ENCODE data around the gene ARMCX6.
"Not testable (repeated sequence)": the region's sequence is repeated elsewhere in the genome, so short reads cannot be mapped to it uniquely, and the experiment has no call there.

ARMCX6 gene

GRCh38 chrX:101617211-101618191 is at the start of gene ARMCX6:
Gene ARMCX6 (minus strand): TSS chrX:101618000. CDS start chrX:101616620, 1,380 bp downstream.
- Mint-ChIP-seq H3K4me1 (peaks cover 22% of the 10 kb centered on the region), H3K9me3 (no peaks in the 10 kb centered on the region), H3K27me3 (no peaks in the 10 kb centered on the region), H3K27ac (peak within 1 kb of the TSS; percentile 92), H3K36me3 (peaks cover 4% of the 10 kb centered on the region), H3K4me3 (peak within 1 kb of the TSS; percentile 91)
- CTCF ChIA-PET: interaction anchor here (2.4 kb wide), 1 partner anchor 141 kb away, joined by 7 read pairs; no protein-coding TSS in a partner anchor
- peak; percentile 82 for DNase-seq

- CTCF ChIA-PET: no interaction called here
- no peaks in the 10 kb centered on the region for H3K36me3 Mint-ChIP-seq
- no peaks in the 10 kb centered on the region for H3K9me3 Mint-ChIP-seq
- no peak for DNase-seq
- no peak within 1 kb of the TSS for H3K27ac Mint-ChIP-seq
- peaks cover 29% of the 10 kb centered on the region for H3K4me1 Mint-ChIP-seq
- H3K27me3 Mint-ChIP-seq: peaks cover 18% of the 10 kb centered on the region
- H3K4me3 Mint-ChIP-seq: peak within 1 kb of the TSS; percentile 73
Observed at GRCh38 chrX:101659601-101660063, 41.8 kb upstream of the ARMCX6 start, which contains the start of gene ARMCX2. Gene ARMCX2 (minus strand): TSS chrX:101659850. CDS start chrX:101657588, 2,262 bp downstream.

- CTCF ChIA-PET: no interaction called here
- Mint-ChIP-seq H3K4me3 (peak overlapping the region; percentile 73), H3K4me1 (peaks cover 29% of the 10 kb centered on the region), H3K36me3 (no peaks in the 10 kb centered on the region), H3K27ac (no peak overlapping the region), H3K9me3 (no peaks in the 10 kb centered on the region), H3K27me3 (peaks cover 13% of the 10 kb centered on the region)
- DNase-seq: peak; percentile 72
Observed at GRCh38 chrX:101658661-101659491, 41.1 kb upstream of the ARMCX6 start.

- Mint-ChIP-seq H3K27ac (no peak overlapping the region), H3K9me3 (no peaks in the 10 kb centered on the region), H3K27me3 (peaks cover 13% of the 10 kb centered on the region), H3K36me3 (no peaks in the 10 kb centered on the region), H3K4me1 (peaks cover 29% of the 10 kb centered on the region), H3K4me3 (no peak overlapping the region)
- DNase-seq: no peak
- CTCF ChIA-PET: no interaction called here
Observed at GRCh38 chrX:101657495-101657894, 39.7 kb upstream of the ARMCX6 start.

GRCh38 chrX:101656817-101657216 is 39.0 kb upstream of the ARMCX6 start:
- H3K27ac Mint-ChIP-seq: no peak overlapping the region
- peaks cover 13% of the 10 kb centered on the region for H3K27me3 Mint-ChIP-seq
- H3K4me3 Mint-ChIP-seq: no peak overlapping the region
- CTCF ChIA-PET: no interaction called here
- H3K4me1 Mint-ChIP-seq: peaks cover 29% of the 10 kb centered on the region
- no peak for DNase-seq
- H3K36me3 Mint-ChIP-seq: no peaks in the 10 kb centered on the region
- H3K9me3 Mint-ChIP-seq: no peaks in the 10 kb centered on the region

GRCh38 chrX:101655534-101655933 is 37.7 kb upstream of the ARMCX6 start:
- no peaks in the 10 kb centered on the region for H3K36me3 Mint-ChIP-seq
- H3K9me3 Mint-ChIP-seq: no peaks in the 10 kb centered on the region
- H3K4me1 Mint-ChIP-seq: peaks cover 29% of the 10 kb centered on the region
- DNase-seq: no peak
- H3K27ac Mint-ChIP-seq: peak overlapping the region; percentile 66
- H3K4me3 Mint-ChIP-seq: peak overlapping the region; percentile 45
- CTCF ChIA-PET: no interaction called here
- peaks cover 6% of the 10 kb centered on the region for H3K27me3 Mint-ChIP-seq

- H3K4me3 Mint-ChIP-seq, H3K4me1 Mint-ChIP-seq, CTCF ChIA-PET, H3K27ac Mint-ChIP-seq, H3K36me3 Mint-ChIP-seq, H3K9me3 Mint-ChIP-seq, H3K27me3 Mint-ChIP-seq, DNase-seq: not testable (repeated sequence)
Observed at GRCh38 chrX:101647716-101648115, 29.9 kb upstream of the ARMCX6 start.

- no peaks in the 10 kb centered on the region for H3K4me1 Mint-ChIP-seq
- no peak overlapping the region for H3K4me3 Mint-ChIP-seq
- CTCF ChIA-PET: no interaction called here
- H3K36me3 Mint-ChIP-seq: no peaks in the 10 kb centered on the region
- H3K9me3 Mint-ChIP-seq: no peaks in the 10 kb centered on the region
- H3K27ac Mint-ChIP-seq: no peak overlapping the region
- DNase-seq: no peak
- no peaks in the 10 kb centered on the region for H3K27me3 Mint-ChIP-seq
Observed at GRCh38 chrX:101642093-101642492, 24.3 kb upstream of the ARMCX6 start.

GRCh38 chrX:101639583-101639982 is 21.8 kb upstream of the ARMCX6 start:
- H3K36me3 Mint-ChIP-seq: no peaks in the 10 kb centered on the region
- H3K9me3 Mint-ChIP-seq: no peaks in the 10 kb centered on the region
- H3K27me3 Mint-ChIP-seq: no peaks in the 10 kb centered on the region
- no peak overlapping the region for H3K4me3 Mint-ChIP-seq
- DNase-seq: no peak
- H3K4me1 Mint-ChIP-seq: no peaks in the 10 kb centered on the region
- no peak overlapping the region for H3K27ac Mint-ChIP-seq
- CTCF ChIA-PET: no interaction called here

- H3K4me3 Mint-ChIP-seq: no peak overlapping the region
- H3K27ac Mint-ChIP-seq: no peak overlapping the region
- peaks cover 36% of the 10 kb centered on the region for H3K4me1 Mint-ChIP-seq
- CTCF ChIA-PET: no interaction called here
- no peaks in the 10 kb centered on the region for H3K27me3 Mint-ChIP-seq
- DNase-seq: no peak
- no peaks in the 10 kb centered on the region for H3K9me3 Mint-ChIP-seq
- H3K36me3 Mint-ChIP-seq: peaks cover 13% of the 10 kb centered on the region
Observed at GRCh38 chrX:101619364-101619763, 1.6 kb upstream of the ARMCX6 start.

- H3K27me3 Mint-ChIP-seq: no peaks in the 10 kb centered on the region
- DNase-seq: no peak
- CTCF ChIA-PET: interaction anchor here (1.8 kb wide), 1 partner anchor 200 kb away, joined by 3 read pairs; no protein-coding TSS in a partner anchor
- no peak overlapping the region for H3K4me3 Mint-ChIP-seq
- H3K27ac Mint-ChIP-seq: no peak overlapping the region
- H3K9me3 Mint-ChIP-seq: no peaks in the 10 kb centered on the region
- no peaks in the 10 kb centered on the region for H3K4me1 Mint-ChIP-seq
- no peaks in the 10 kb centered on the region for H3K36me3 Mint-ChIP-seq
Observed at GRCh38 chrX:101605728-101606127, 12.1 kb downstream of the ARMCX6 start.

- no peaks in the 10 kb centered on the region for H3K27me3 Mint-ChIP-seq
- H3K9me3 Mint-ChIP-seq: no peaks in the 10 kb centered on the region
- CTCF ChIA-PET: no interaction called here
- no peaks in the 10 kb centered on the region for H3K4me1 Mint-ChIP-seq
- no peak overlapping the region for H3K27ac Mint-ChIP-seq
- no peaks in the 10 kb centered on the region for H3K36me3 Mint-ChIP-seq
- no peak overlapping the region for H3K4me3 Mint-ChIP-seq
- DNase-seq: no peak
Observed at GRCh38 chrX:101605146-101605545, 12.7 kb downstream of the ARMCX6 start.

- CTCF ChIA-PET: no interaction called here
- Mint-ChIP-seq H3K4me1 (no peaks in the 10 kb centered on the region), H3K9me3 (no peaks in the 10 kb centered on the region), H3K27me3 (peaks cover 2% of the 10 kb centered on the region), H3K27ac (no peak overlapping the region), H3K4me3 (no peak overlapping the region), H3K36me3 (no peaks in the 10 kb centered on the region)
- no peak for DNase-seq
Observed at GRCh38 chrX:101602077-101602476, 15.7 kb downstream of the ARMCX6 start.

GRCh38 chrX:101599592-101599991 is 18.2 kb downstream of the ARMCX6 start:
- H3K36me3 Mint-ChIP-seq, DNase-seq, H3K4me3 Mint-ChIP-seq, H3K4me1 Mint-ChIP-seq, H3K9me3 Mint-ChIP-seq, CTCF ChIA-PET, H3K27ac Mint-ChIP-seq: not testable (repeated sequence)
- H3K27me3 Mint-ChIP-seq: peaks cover 12% of the 10 kb centered on the region
